ENCODE results near the gene CCDC85A. TPM values are rescaled to one million over a fixed set of nuclear protein-coding genes. Genes with fewer than 3 reads are reported as not detected.

Gene CCDC85A
- total and polyA plus RNA-seq, 2 experiments from 2014 or later: 1.6 to 4.2 TPM

- 23 to 37% methylated on average over 2 of the region's 2 CpGs for WGBS, 2 experiments (ENCODE audit: low coverage in 1 of 2, low lambda C conversion rate in 2 of 2, missing lambda C conversion rate in 2 of 2)
- H3K9ac ChIP-seq: no peak overlapping the region
- no peaks in the 10 kb centered on the region for H3K9me3 ChIP-seq (ENCODE audit: low read depth)
- H3K79me2 ChIP-seq (ENCODE audit: insufficient read depth): no peaks in the 10 kb centered on the region
- no peaks in the 10 kb centered on the region for H4K20me1 ChIP-seq (ENCODE audit: insufficient read depth)
- peak; percentile 50 for DNase-seq
- H3K27me3 ChIP-seq (replicated peaks; ENCODE audit: insufficient read depth): no peaks in the 10 kb centered on the region
- peak overlapping the region; percentile 20; the same call in 1 of the 2 replicates for H3K27ac ChIP-seq
- H2AFZ ChIP-seq: no peak overlapping the region
- TF ChIP-seq EZH2phosphoT487 (IDR thresholded peaks at IDR 0.05; ENCODE audit: insufficient read depth, low read depth): no peak
- TF ChIP-seq EZH2 (IDR thresholded peaks at IDR 0.05; ENCODE audit: insufficient read depth, poor library complexity, severe bottlenecking): no peak
- peaks cover 8% of the 10 kb centered on the region; the same call in 1 of the 2 replicates for H3K4me1 ChIP-seq (ENCODE audit: insufficient read depth)
- H3K36me3 ChIP-seq (ENCODE audit: low read depth): no peaks in the 10 kb centered on the region
- in situ Hi-C loops (cut with MboI): no loop called here
- no peak overlapping the region for H3K4me2 ChIP-seq (ENCODE audit: unreplicated experiment)
- no peak overlapping the region for H3K4me3 ChIP-seq
- H3F3A ChIP-seq (ENCODE audit: insufficient read depth): no peaks in the 10 kb centered on the region
- no peaks in the 10 kb centered on the region for H3K9me2 ChIP-seq (ENCODE audit: insufficient read depth)
These were observed 193.2 kb downstream of the CCDC85A start for GRCh38 chr2:56376699-56377665.

GRCh38 chr2:56379066-56379465 is 195.3 kb downstream of the CCDC85A start:
- in situ Hi-C loops (cut with MboI): no loop called here

GRCh38 chr2:56380861-56381260 is 197.1 kb downstream of the CCDC85A start:
- 76 to 77% methylated on average over 2 of the region's 2 CpGs for WGBS, 2 experiments (ENCODE audit: low coverage in 1 of 2, low lambda C conversion rate in 2 of 2, missing lambda C conversion rate in 2 of 2)
- no peak overlapping the region for H3K27ac ChIP-seq
- H3K9me3 ChIP-seq (ENCODE audit: low read depth): no peaks in the 10 kb centered on the region

More at GRCh38 chr2:56379066-56379465, 195.3 kb downstream of the CCDC85A start:
- TF ChIP-seq EZH2 (IDR thresholded peaks at IDR 0.05; ENCODE audit: insufficient read depth, poor library complexity, severe bottlenecking) (no peak), EZH2phosphoT487 (IDR thresholded peaks at IDR 0.05; ENCODE audit: insufficient read depth, low read depth) (no peak)
- H3K27me3 ChIP-seq (replicated peaks; ENCODE audit: insufficient read depth): no peaks in the 10 kb centered on the region
- no peak for DNase-seq
- peaks cover 8% of the 10 kb centered on the region; the same call in 1 of the 2 replicates for H3K4me1 ChIP-seq (ENCODE audit: insufficient read depth)
- H3K4me3 ChIP-seq: no peak overlapping the region
- H3K79me2 ChIP-seq (ENCODE audit: insufficient read depth): no peaks in the 10 kb centered on the region
- no peaks in the 10 kb centered on the region for H3K36me3 ChIP-seq (ENCODE audit: low read depth)
- H3K9ac ChIP-seq: no peak overlapping the region
- H3K27ac ChIP-seq: no peak overlapping the region
- no peaks in the 10 kb centered on the region for H3K9me2 ChIP-seq (ENCODE audit: insufficient read depth)
- H4K20me1 ChIP-seq (ENCODE audit: insufficient read depth): no peaks in the 10 kb centered on the region
- H3K4me2 ChIP-seq (ENCODE audit: unreplicated experiment): no peak overlapping the region
- H2AFZ ChIP-seq: no peak overlapping the region
- WGBS, 2 experiments (ENCODE audit: low coverage in 1 of 2, low lambda C conversion rate in 2 of 2, missing lambda C conversion rate in 2 of 2): 51 to 79% methylated on average over 2 of the region's 2 CpGs
- no peaks in the 10 kb centered on the region for H3F3A ChIP-seq (ENCODE audit: insufficient read depth)
- H3K9me3 ChIP-seq (ENCODE audit: low read depth): no peaks in the 10 kb centered on the region

DNA sequence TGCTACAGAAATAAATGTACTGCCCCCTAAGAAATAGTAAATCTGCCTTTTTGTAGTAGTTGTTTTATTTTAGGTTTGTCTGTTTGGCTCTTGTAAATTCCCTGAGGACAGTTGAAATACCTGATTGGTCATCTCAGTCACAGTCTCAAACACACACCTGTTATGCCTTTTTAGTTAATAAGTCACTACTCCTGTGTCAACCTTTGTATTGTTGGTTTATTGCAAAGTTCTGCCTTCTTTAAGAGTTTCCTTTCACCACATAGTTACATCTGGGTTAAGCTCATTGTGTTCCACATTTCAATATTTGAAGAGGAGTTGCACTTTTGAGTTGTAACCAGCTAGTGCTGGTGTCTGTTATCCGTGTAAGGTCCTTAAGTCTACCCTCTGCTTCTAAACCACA is 198.7 kb downstream of the CCDC85A start:
- Histone ChIP-seq H3F3A (ENCODE audit: insufficient read depth) (no peaks in the 10 kb centered on the region), H4K20me1 (ENCODE audit: insufficient read depth) (no peaks in the 10 kb centered on the region), H2AFZ (no peak overlapping the region), H3K9ac (no peak overlapping the region), H3K4me3 (no peak overlapping the region), H3K36me3 (ENCODE audit: low read depth) (no peaks in the 10 kb centered on the region), H3K9me3 (ENCODE audit: low read depth) (no peaks in the 10 kb centered on the region), H3K79me2 (ENCODE audit: insufficient read depth) (no peaks in the 10 kb centered on the region), H3K27ac (no peak overlapping the region), H3K9me2 (ENCODE audit: insufficient read depth) (no peaks in the 10 kb centered on the region), H3K4me1 (ENCODE audit: insufficient read depth) (no peaks in the 10 kb centered on the region), H3K27me3 (replicated peaks; ENCODE audit: insufficient read depth) (no peaks in the 10 kb centered on the region), H3K4me2 (ENCODE audit: unreplicated experiment) (no peak overlapping the region)
- no peak for TF ChIP-seq EZH2phosphoT487 (IDR thresholded peaks at IDR 0.05; ENCODE audit: insufficient read depth, low read depth)
- DNase-seq: no peak
- WGBS, 2 experiments (ENCODE audit: low coverage in 1 of 2, low lambda C conversion rate in 2 of 2, missing lambda C conversion rate in 2 of 2): 0 to 6% methylated on average over 1 of the region's 1 CpG
- in situ Hi-C loops (cut with MboI): no loop called here

More at GRCh38 chr2:56380861-56381260, 197.1 kb downstream of the CCDC85A start:
- H3F3A ChIP-seq (ENCODE audit: insufficient read depth): no peaks in the 10 kb centered on the region
- no peaks in the 10 kb centered on the region for H3K9me2 ChIP-seq (ENCODE audit: insufficient read depth)
- H3K9ac ChIP-seq: no peak overlapping the region
- TF ChIP-seq EZH2 (IDR thresholded peaks at IDR 0.05; ENCODE audit: insufficient read depth, poor library complexity, severe bottlenecking): no peak
- no peak for TF ChIP-seq EZH2phosphoT487 (IDR thresholded peaks at IDR 0.05; ENCODE audit: insufficient read depth, low read depth)
- H3K79me2 ChIP-seq (ENCODE audit: insufficient read depth): no peaks in the 10 kb centered on the region
- no peak overlapping the region for H3K4me3 ChIP-seq
- H3K36me3 ChIP-seq (ENCODE audit: low read depth): no peaks in the 10 kb centered on the region
- no peak overlapping the region for H3K4me2 ChIP-seq (ENCODE audit: unreplicated experiment)
- H3K27me3 ChIP-seq (replicated peaks; ENCODE audit: insufficient read depth): no peaks in the 10 kb centered on the region
- peaks cover 8% of the 10 kb centered on the region; the same call in 1 of the 2 replicates for H3K4me1 ChIP-seq (ENCODE audit: insufficient read depth)
- H4K20me1 ChIP-seq (ENCODE audit: insufficient read depth): no peaks in the 10 kb centered on the region
- DNase-seq: no peak
- in situ Hi-C loops (cut with MboI): no loop called here
- H2AFZ ChIP-seq: no peak overlapping the region
